HG02571 (cell line): ENCODE measurements around the gene CYFIP2.
"Not testable (repeated sequence)": the region's sequence is repeated elsewhere in the genome, so short reads cannot be mapped to it uniquely, and the experiment has no call there.

ENCODE experiments used
- ATAC-seq: cut with Tn5 transposase; IDR thresholded peaks from one replicate; pipeline ENCODE4 v1.9.1; 2021; ENCODE audit warnings: mild to moderate bottlenecking, moderate library complexity; ENCODE audit not compliant: unreplicated experiment

The CYFIP2 gene

GRCh38 chr5:157387041-157387563, 121.2 kb downstream of the CYFIP2 start:
- no peak for ATAC-seq

DNA sequence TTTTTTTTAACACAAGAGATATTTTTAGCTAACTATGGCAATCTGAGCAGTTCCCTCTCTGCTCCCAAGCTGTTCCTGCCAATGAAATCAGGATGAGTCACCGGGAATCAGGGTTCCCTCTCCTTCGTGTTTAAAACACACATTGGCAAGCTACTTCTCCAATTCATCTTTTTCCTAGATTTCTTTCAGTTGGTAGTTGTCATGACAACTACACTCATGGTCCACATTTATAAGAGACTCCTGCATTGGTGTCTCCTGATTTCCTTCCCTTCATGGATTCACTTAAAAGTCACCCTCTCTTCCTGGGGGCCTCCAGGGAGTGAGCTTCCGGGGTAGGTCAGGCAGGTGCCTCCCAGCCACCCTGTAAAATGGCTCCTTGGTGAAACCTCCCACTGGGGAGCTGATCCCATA, 121.8 kb downstream of the CYFIP2 start:
- ATAC-seq = no peak

DNA sequence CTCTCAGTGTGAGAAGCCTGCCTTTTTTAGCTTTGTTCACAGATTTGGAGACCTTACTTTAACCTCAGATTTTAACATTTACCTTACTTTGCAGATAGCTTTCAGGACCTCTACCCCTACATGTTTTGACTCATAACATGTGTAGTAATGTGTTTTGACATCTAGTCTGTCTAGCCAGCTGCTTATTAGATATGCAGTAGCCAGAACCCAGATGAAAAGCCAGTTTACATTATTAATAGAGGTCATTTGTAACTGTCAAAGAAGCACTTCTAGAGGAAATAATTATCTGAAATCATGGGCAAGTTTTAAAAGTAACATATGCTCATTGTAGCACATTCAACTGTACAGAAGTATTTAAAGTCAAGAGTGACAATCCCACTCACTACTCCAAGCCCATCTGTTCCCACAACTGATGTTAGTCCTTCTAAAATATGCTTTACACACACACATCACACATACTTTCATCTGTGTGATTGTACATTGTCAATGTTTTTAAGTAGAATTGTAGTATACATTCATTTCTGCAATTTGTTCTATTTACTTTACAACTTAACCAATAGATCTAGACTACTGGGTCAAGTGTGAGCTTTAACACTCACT, 122.3 kb downstream of the CYFIP2 start:
- no peak for ATAC-seq

GRCh38 chr5:157389103-157389502, 123.2 kb downstream of the CYFIP2 start:
- ATAC-seq = no peak

DNA sequence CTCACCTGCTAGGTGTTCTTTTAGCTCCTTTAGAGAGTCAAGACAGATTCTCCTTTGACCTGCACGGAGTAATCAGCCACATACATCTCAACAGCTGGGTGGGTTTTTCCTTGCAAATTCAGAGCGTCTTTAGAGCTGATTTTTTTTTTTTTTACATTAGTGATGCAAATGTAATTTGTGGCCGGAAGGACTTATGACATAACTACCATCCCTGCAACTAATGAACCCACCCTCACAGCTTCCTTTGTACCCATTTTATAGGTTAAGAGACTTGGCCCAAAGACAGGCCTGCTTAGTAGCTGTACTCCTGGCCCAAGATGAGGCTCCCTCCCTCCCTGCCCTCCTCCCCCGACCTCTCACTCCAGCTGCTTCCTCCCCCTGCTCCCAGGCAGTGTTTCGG, 124.2 kb downstream of the CYFIP2 start:
- no peak for ATAC-seq

GRCh38 chr5:157390551-157391297, 124.8 kb downstream of the CYFIP2 start:
- no peak for ATAC-seq

GRCh38 chr5:157398305-157398704, 132.4 kb downstream of the CYFIP2 start:
- ATAC-seq = no peak

GRCh38 chr5:157400741-157401495, 135.0 kb downstream of the CYFIP2 start:
- no peak for ATAC-seq

- ATAC-seq = no peak
Measured at GRCh38 chr5:157415838-157416237, 149.9 kb downstream of the CYFIP2 start.

DNA sequence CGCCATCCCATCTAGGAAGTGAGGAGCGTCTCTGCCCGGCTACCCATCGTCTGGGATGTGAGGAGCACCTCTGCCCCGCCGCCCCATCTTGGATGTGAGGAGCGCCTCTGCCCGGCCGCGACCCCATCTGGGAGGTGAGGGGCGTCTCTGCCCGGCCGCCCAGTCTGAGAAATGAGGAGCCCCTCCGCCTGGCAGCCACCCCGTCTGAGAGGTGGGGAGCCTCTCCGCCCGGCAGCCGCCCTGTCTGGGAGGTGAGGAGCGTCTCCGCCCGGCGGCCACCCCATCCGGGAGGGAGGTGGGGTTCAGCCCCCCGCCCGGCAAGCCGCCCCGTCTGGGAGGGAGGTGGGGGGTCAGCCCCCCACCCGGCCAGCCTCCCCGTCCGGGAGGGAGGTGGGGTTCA, 153.6 kb downstream of the CYFIP2 start:
- ATAC-seq = not testable (repeated sequence)

DNA sequence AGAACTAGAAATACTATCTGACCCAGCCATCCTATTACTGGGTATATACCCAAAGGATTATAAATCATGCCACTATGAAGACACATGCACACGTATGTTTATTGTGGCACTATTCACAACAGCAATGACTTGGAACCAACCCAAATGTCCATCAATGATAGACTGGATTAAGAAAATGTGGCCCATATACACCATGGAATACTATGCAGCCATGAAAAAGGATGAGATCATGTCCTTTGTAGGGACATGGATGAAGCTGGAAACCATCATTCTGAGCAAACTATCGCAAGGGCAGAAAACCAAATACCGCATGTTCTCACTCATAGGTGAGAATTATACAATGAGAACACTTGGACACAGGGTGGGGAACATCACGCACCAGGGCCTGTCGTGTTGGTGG, 164.0 kb downstream of the CYFIP2 start:
- ATAC-seq = not testable (repeated sequence)

DNA sequence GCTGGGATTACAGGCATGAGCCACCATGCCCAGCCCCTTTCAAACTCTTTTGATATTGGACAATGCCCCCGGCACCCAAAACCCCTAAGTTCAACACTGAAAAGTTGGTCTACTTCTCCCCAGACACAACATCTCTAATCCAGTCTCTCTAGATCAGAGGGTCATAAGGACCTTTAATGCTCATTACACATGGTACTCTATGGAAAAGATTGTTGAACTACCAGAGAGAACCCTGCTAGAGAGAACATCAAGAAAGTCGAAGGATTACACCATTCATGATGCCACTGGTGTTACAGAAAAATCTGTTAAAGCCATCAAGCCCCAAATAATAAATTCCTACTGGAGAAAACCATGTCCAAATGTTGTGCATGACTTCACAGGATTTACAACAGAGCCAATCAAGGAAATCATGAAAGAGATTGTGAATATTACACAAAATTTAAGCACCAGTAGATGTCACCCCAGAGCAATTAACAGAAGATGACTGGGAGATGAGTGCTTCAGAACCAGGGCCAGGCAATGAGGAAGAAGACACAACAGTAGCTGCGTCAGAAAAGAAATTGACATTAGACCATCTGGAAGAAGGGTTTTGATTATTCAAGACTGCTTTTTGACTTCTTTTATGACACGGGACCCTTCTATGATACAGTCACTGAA, 165.7 kb downstream of the CYFIP2 start:
- ATAC-seq = no peak

- no peak for ATAC-seq
Measured at GRCh38 chr5:157434096-157434495, 168.2 kb downstream of the CYFIP2 start.

GRCh38 chr5:157443041-157443549, 177.2 kb downstream of the CYFIP2 start:
- ATAC-seq = no peak

GRCh38 chr5:157444224-157444623, 178.3 kb downstream of the CYFIP2 start:
- no peak for ATAC-seq
